IMR-90 (cell line): ENCODE results near the gene HEBP1. TPM values are rescaled to one million over a fixed set of nuclear protein-coding genes. Genes with fewer than 3 reads are reported as not detected.

ENCODE experiments used
- ATAC-seq: fragments of 200-7000 bp; cut with Tn5 transposase; 2 replicates; pipeline ENCODE4 v1.9.1; 2020; ENCODE audit warnings: low read depth, mild to moderate bottlenecking, moderate library complexity
- BruUV-seq: library from RNA; stranded (reverse); fragments of 400-500 nt; replicated peaks from 2 replicates; lab custom pipeline; 2021; lab: Mats Ljungman, UMichigan
- CTCF ChIA-PET: fragments of 300-600 bp; formaldehyde crosslinking; extraction: SDS; loops from one replicate; lab custom pipeline; 2021; ENCODE audit warnings: antibody characterized with exemption; lab: Yijun Ruan, JAX
- POLR2A ChIA-PET: fragments of 300-600 bp; sonication (Branson Sonifier 250); formaldehyde crosslinking; loops from one replicate; lab custom pipeline; 2022; ENCODE audit warnings: antibody characterized with exemption; ENCODE audit not compliant: unreplicated experiment; lab: Charles Lee
- DNase-seq: peaks from one replicate; pipeline ENCODE4 v3.0.0; 2013
- H2AFZ ChIP-seq: replicated peaks from 2 replicates; pipeline ENCODE3; 2013; ENCODE audit warnings: low read length, mild to moderate bottlenecking; ENCODE audit not compliant: poor library complexity
- H2AK5ac ChIP-seq: 2 replicates; pipeline ENCODE4 v1.6.1; 2013; ENCODE audit warnings: low read depth, low read length, inconsistent platforms
- H2AK9ac ChIP-seq: replicated peaks from 2 replicates; pipeline ENCODE3; 2013; ENCODE audit warnings: mild to moderate bottlenecking, low read depth, low read length, moderate library complexity; ENCODE audit not compliant: poor library complexity
- H2BK120ac ChIP-seq: 2 replicates; pipeline ENCODE4 v1.6.1; 2013; ENCODE audit warnings: low read depth, low read length, inconsistent platforms
- H2BK15ac ChIP-seq: 3 replicates; pipeline ENCODE4 v1.6.1; 2013; ENCODE audit warnings: low read depth, low read length, inconsistent platforms
- H2BK20ac ChIP-seq: 2 replicates; pipeline ENCODE4 v1.6.1; 2013; ENCODE audit warnings: low read depth, mild to moderate bottlenecking, inconsistent platforms, low read length, moderate library complexity
- H2BK5ac ChIP-seq: 2 replicates; pipeline ENCODE4 v1.6.1; 2013; ENCODE audit warnings: mild to moderate bottlenecking, low read depth, low read length, inconsistent platforms; ENCODE audit not compliant: poor library complexity, severe bottlenecking
- H3K14ac ChIP-seq: replicated peaks from 2 replicates; pipeline ENCODE4 v1.6.1; 2013; ENCODE audit warnings: low read depth, low read length, inconsistent platforms
- H3K18ac ChIP-seq: 2 replicates; pipeline ENCODE4 v1.6.1; 2013; ENCODE audit warnings: low read depth, low read length, control low read depth
- H3K23ac ChIP-seq: 2 replicates; pipeline ENCODE4 v1.6.1; 2013; ENCODE audit warnings: low read depth, low read length, inconsistent platforms
- H3K27ac ChIP-seq: 2 replicates; pipeline ENCODE4 v1.5.1; 2013; ENCODE audit warnings: mild to moderate bottlenecking, control low read depth, low read length; ENCODE audit not compliant: insufficient read depth
- H3K27me3 ChIP-seq: 2 replicates; pipeline ENCODE4 v1.6.1; 2013; ENCODE audit warnings: low read length; ENCODE audit not compliant: control insufficient read depth, insufficient read depth
- H3K36me3 ChIP-seq: 2 replicates; pipeline ENCODE4 v1.6.1; 2013; ENCODE audit warnings: low read length, mixed read lengths; ENCODE audit not compliant: control insufficient read depth, insufficient read depth
- H3K4ac ChIP-seq: 2 replicates; pipeline ENCODE4 v1.6.1; 2013; ENCODE audit warnings: low read depth, low read length, inconsistent platforms
- H3K4me1 ChIP-seq: 2 replicates; pipeline ENCODE4 v1.6.1; 2013; ENCODE audit warnings: low read length, mixed read lengths; ENCODE audit not compliant: control insufficient read depth, insufficient read depth
- H3K4me2 ChIP-seq: 2 replicates; pipeline ENCODE4 v1.6.1; 2013; ENCODE audit warnings: low read depth, mild to moderate bottlenecking, control low read depth, low read length, moderate library complexity
- H3K4me3 ChIP-seq: 2 replicates; pipeline ENCODE4 v1.5.1; 2013; ENCODE audit warnings: low read depth, mild to moderate bottlenecking, control low read depth, low read length, moderate library complexity; ENCODE audit not compliant: insufficient read depth
- H3K56ac ChIP-seq: 2 replicates; pipeline ENCODE4 v1.6.1; 2013; ENCODE audit warnings: low read length, inconsistent platforms; ENCODE audit not compliant: insufficient read depth; ENCODE audit errors: extremely low read depth
- H3K79me1 ChIP-seq, 2 experiments: 2 replicates each; pipeline ENCODE4 v1.6.1; 2013; ENCODE audit warnings: low read length in 2 of 2, inconsistent platforms in 1 of 2, low read depth in 1 of 2
- H3K9ac ChIP-seq: 2 replicates; pipeline ENCODE4 v1.6.1; 2013; ENCODE audit warnings: low read depth, low read length, control low read depth
- H3K9me1 ChIP-seq: 2 replicates; pipeline ENCODE4 v1.6.1; 2013; ENCODE audit warnings: low read length, inconsistent platforms; ENCODE audit not compliant: insufficient read depth
- H3K9me3 ChIP-seq: 2 replicates; pipeline ENCODE4 v1.6.1; 2013; ENCODE audit warnings: low read length; ENCODE audit not compliant: control insufficient read depth, insufficient read depth
- H4K20me1 ChIP-seq: 2 replicates; pipeline ENCODE4 v1.6.1; 2013; ENCODE audit warnings: low read length, inconsistent platforms; ENCODE audit not compliant: insufficient read depth
- H4K5ac ChIP-seq: 2 replicates; pipeline ENCODE4 v1.6.1; 2013; ENCODE audit warnings: mild to moderate bottlenecking, low read depth, low read length, control low read depth
- H4K8ac ChIP-seq, 2 experiments: 2 replicates each; pipeline ENCODE4 v1.6.1; 2013; ENCODE audit warnings: low read depth in 2 of 2, low read length in 2 of 2, control low read depth in 1 of 2, inconsistent platforms in 1 of 2
- H4K91ac ChIP-seq: 2 replicates; pipeline ENCODE4 v1.6.1; 2013; ENCODE audit warnings: low read depth, low read length, inconsistent platforms; ENCODE audit not compliant: insufficient read depth
- BHLHE40 ChIP-seq: fragments of 150-350 bp; IDR thresholded peaks from 2 replicates; pipeline ENCODE4 v1.6.1; 2016; ENCODE audit warnings: mild to moderate bottlenecking, low read depth, low read length
- CEBPB ChIP-seq: IDR thresholded peaks from 2 replicates; pipeline ENCODE4 v1.6.1; 2012; ENCODE audit warnings: low read depth, low read length, improper control_type of control experiment
- CHD1 ChIP-seq: IDR thresholded peaks from 2 replicates; pipeline ENCODE4 v1.6.1; 2012; ENCODE audit warnings: low read depth, low read length, improper control_type of control experiment
- FOS ChIP-seq: fragments of 150-350 bp; IDR thresholded peaks from 2 replicates; pipeline ENCODE4 v1.6.1; 2016; ENCODE audit warnings: low read depth, low read length
- MAFK ChIP-seq: IDR thresholded peaks from 2 replicates; pipeline ENCODE4 v1.6.1; 2012; ENCODE audit warnings: low read depth, low read length, improper control_type of control experiment
- MAZ ChIP-seq: IDR thresholded peaks from 2 replicates; pipeline ENCODE4 v1.6.1; 2012; ENCODE audit warnings: low read depth, mild to moderate bottlenecking, low read length, improper control_type of control experiment, moderate library complexity, borderline replicate concordance
- MXI1 ChIP-seq: IDR thresholded peaks from 2 replicates; pipeline ENCODE4 v1.6.1; 2012; ENCODE audit warnings: low read depth, mild to moderate bottlenecking, low read length, moderate library complexity, borderline replicate concordance
- NFE2L2 ChIP-seq: fragments of 150-350 bp; IDR thresholded peaks from 2 replicates; pipeline ENCODE4 v1.6.1; 2016; ENCODE audit warnings: low read depth, mild to moderate bottlenecking, low read length
- POLR2A ChIP-seq: IDR thresholded peaks from 2 replicates; pipeline ENCODE4 v1.6.1; 2012; ENCODE audit warnings: mild to moderate bottlenecking, low read depth, low read length
- RAD21 ChIP-seq: IDR thresholded peaks from 2 replicates; pipeline ENCODE4 v1.6.1; 2012; ENCODE audit warnings: low read length, improper control_type of control experiment
- RCOR1 ChIP-seq: IDR thresholded peaks from 2 replicates; pipeline ENCODE4 v1.6.1; 2012; ENCODE audit warnings: mild to moderate bottlenecking, low read length, improper control_type of control experiment; ENCODE audit not compliant: insufficient replicate concordance
- RFX5 ChIP-seq: IDR thresholded peaks from 2 replicates; pipeline ENCODE4 v1.8.0; 2012; ENCODE audit warnings: low read depth, mild to moderate bottlenecking, low read length, moderate library complexity
- SMC3 ChIP-seq: fragments of 150-350 bp; IDR thresholded peaks from 2 replicates; pipeline ENCODE4 v1.6.1; 2016; ENCODE audit warnings: low read depth, mild to moderate bottlenecking, antibody characterized with exemption, low read length, moderate library complexity
- WGBS, 2 experiments: methylation state at CpG; one replicate each; pipeline versions ENCODE4 v1.1.5 to v1.1.7; 2013; ENCODE audit warnings: missing lambda C conversion rate in 2 of 2; ENCODE audit not compliant: insufficient read length in 1 of 2; ENCODE audit errors: extremely low coverage in 2 of 2; 5-methylcytosine and 5-hydroxymethylcytosine counted together
- dilution Hi-C: fragments of 300-500 bp; cut with HindIII; formaldehyde crosslinking; loops from one replicate; pipeline ENCODE4 v1.14.3; 2018; ENCODE audit warnings: low sequenced_read_pairs; ENCODE audit not compliant: unreplicated experiment
- in situ Hi-C: fragments of 300-500 bp; cut with MboI; formaldehyde crosslinking; loops from 3 replicates; pipeline ENCODE4 v1.14.3; 2019; ENCODE audit warnings: low sequenced_read_pairs, inconsistent platforms, mixed read lengths
- intact Hi-C: fragments of 100-400 bp; cut with micrococcal nuclease; formaldehyde crosslinking; loops from 2 replicates; pipeline ENCODE4 v1.10.0; 2022
- polyA plus RNA-seq, 3 experiments: library from polyadenylated mRNA; depleted of rRNA; stranded (reverse); fragments of >200 nt; gene quantifications; 2 replicates each; pipeline ENCODE4 v1.2.3, GENCODE V29; 2012; ENCODE audit warnings: low replicate concordance in 1 of 3
- total RNA-seq: library from RNA; depleted of rRNA; stranded (reverse); fragments of >200 nt; gene quantifications from 2 replicates; pipeline ENCODE4 v1.2.3, GENCODE V29; 2012
- TF ChIP-seq, protein P1 (sequence below): fragments of 150-350 bp; IDR thresholded peaks from 2 replicates; pipeline ENCODE4 v1.6.1; 2016; ENCODE audit warnings: low read depth, mild to moderate bottlenecking, low read length, moderate library complexity, borderline replicate concordance

The HEBP1 gene
- total and polyA plus RNA-seq, 2 of the 4 experiments (the other 2 are of a cell fraction) = 18.8 to 49.2 TPM

DNA sequence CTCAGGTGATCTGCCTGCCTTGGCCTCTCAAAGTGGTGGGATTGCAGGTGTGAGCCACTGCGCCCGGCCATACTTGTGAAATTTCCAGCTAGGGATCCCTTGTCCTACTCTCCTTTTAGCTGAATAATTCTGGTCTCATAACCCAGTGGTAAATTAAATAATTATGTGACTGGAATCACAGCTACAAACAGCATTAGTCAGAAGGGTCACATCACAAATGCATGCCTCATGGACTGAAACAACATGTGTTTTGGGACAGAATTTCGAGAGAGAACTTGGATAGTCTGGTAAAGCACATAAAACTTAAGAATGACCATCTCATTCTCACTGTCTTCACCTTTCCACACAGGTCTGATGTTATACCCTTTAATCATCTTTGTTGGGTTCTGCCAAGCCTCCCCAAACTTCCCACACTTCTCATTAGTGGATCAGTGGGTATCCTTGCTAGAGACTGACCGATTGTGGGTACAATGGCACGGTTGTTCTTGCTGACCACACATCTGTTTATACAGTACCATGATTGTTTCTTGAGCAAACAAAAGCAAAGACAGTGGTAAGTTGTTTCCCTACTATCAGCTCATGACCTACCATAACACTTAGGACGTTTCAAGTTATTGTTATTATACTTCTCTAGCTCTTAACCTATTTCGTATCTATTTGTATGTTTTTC, 53.2 kb downstream of the HEBP1 start:
- Histone ChIP-seq H2BK5ac (no peak overlapping the region), H2BK120ac (no peak overlapping the region), H3K4me1 (peaks cover 2% of the 10 kb centered on the region; the same call in 1 of the 2 replicates), H3K36me3 (peaks cover 2% of the 10 kb centered on the region), H3K9me3 (no peaks in the 10 kb centered on the region), H3K56ac (no peak overlapping the region), H4K20me1 (no peaks in the 10 kb centered on the region), H3K23ac (no peak overlapping the region), H3K4ac (no peak overlapping the region), H3K27ac (no peak overlapping the region), H3K79me1 (no peaks in the 10 kb centered on the region), H2AK5ac (no peak overlapping the region), H3K9me1 (0 out of 2 replicates have a peak, but pooled peaks cover 6% of the 10 kb centered on the region), H3K4me2 (no peak overlapping the region), H2AK9ac (no peak overlapping the region), H3K4me3 (no peak overlapping the region), H2AFZ (no peak overlapping the region), H4K8ac (no peak overlapping the region), H3K18ac (no peak overlapping the region), H2BK15ac (no peak overlapping the region), H3K14ac (no peak overlapping the region), H4K91ac (no peak overlapping the region), H3K9ac (no peak overlapping the region), H4K5ac (no peak overlapping the region), H3K27me3 (no peaks in the 10 kb centered on the region), H2BK20ac (no peak overlapping the region)
- POLR2A ChIA-PET = no interaction called here
- ATAC-seq (no peak), DNase-seq (no peak)
- dilution Hi-C loops (no loop called here), intact Hi-C loops (no loop called here), in situ Hi-C loops (no loop called here)
- BruUV-seq = no TSS peak
- WGBS, 2 experiments = no CpG with 5 or more reads among the region's 7 CpGs
- TF ChIP-seq POLR2A (no peak), MXI1 (no peak), RAD21 (no peak), RFX5 (no peak), CEBPB (no peak), FOS (no peak), BHLHE40 (no peak), MAFK (no peak), RCOR1 (no peak), MAZ (no peak), NFE2L2 (no peak), SMC3 (no peak), CHD1 (no peak)
- TF ChIP-seq, protein P1, sequence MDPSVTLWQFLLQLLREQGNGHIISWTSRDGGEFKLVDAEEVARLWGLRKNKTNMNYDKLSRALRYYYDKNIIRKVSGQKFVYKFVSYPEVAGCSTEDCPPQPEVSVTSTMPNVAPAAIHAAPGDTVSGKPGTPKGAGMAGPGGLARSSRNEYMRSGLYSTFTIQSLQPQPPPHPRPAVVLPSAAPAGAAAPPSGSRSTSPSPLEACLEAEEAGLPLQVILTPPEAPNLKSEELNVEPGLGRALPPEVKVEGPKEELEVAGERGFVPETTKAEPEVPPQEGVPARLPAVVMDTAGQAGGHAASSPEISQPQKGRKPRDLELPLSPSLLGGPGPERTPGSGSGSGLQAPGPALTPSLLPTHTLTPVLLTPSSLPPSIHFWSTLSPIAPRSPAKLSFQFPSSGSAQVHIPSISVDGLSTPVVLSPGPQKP = no peak
- CTCF ChIA-PET = interaction anchor here (0.5 kb wide), 1 partner anchor 485 kb away, joined by 3 read pairs; no protein-coding TSS in a partner anchor
